Breast epithelium (tissue), 4 donors: ENCODE data around the gene MT1B. TPM values are rescaled to one million over a fixed set of nuclear protein-coding genes. Genes with fewer than 3 reads are reported as not detected.

ENCODE experiments used
- DNase-seq, 2 donors: peaks; one replicate each; pipeline ENCODE4 v3.0.0-alpha.2; 2019; ENCODE audit warnings: low spot score in 2 of 2
- H3K27ac ChIP-seq, 2 donors: fragments of 200-600 bp; sonication (generic) in 1 of 2; one replicate each; pipeline ENCODE4 v1.5.1; 2016 to 2019; ENCODE audit warnings: mild to moderate bottlenecking in 1 of 2
- H3K27me3 ChIP-seq, 2 donors: fragments of 200-600 bp; sonication (generic) in 1 of 2; one replicate each; pipeline versions ENCODE4 v1.5.1 to v1.6.0; 2017 to 2019; ENCODE audit warnings: control low read depth in 1 of 2, mild to moderate bottlenecking in 1 of 2
- H3K36me3 ChIP-seq: fragments of 200-600 bp; one replicate; pipeline ENCODE4 v1.5.1; 2019
- H3K4me1 ChIP-seq, 2 donors: fragments of 200-600 bp; sonication (generic); one replicate each; pipeline ENCODE4 v1.5.1; 2016 to 2019; ENCODE audit warnings: control low read depth in 1 of 2
- H3K4me3 ChIP-seq, 3 donors: fragments of 200-600 bp; sonication (generic); 1 replicate in 2 of 3; 2 replicates in 1 of 3; pipeline ENCODE4 v1.5.1; 2016 to 2019; ENCODE audit warnings: mild to moderate bottlenecking in 3 of 3, moderate library complexity in 2 of 3
- H3K9me3 ChIP-seq, 2 donors: fragments of 200-600 bp; sonication (generic) in 1 of 2; one replicate each; pipeline ENCODE4 v1.5.1; 2016 to 2019; ENCODE audit warnings: control low read depth in 1 of 2
- POLR2A ChIP-seq: fragments of 450-650 bp; IDR thresholded peaks from one replicate; pipeline ENCODE4 v1.6.1; 2016; ENCODE audit warnings: antibody characterized with exemption, mild to moderate bottlenecking, moderate library complexity
- POLR2AphosphoS5 ChIP-seq, 3 donors: sonication (generic); formaldehyde crosslinking; IDR thresholded peaks; one replicate each; pipeline ENCODE4 v1.6.1; 2017; ENCODE audit warnings: antibody characterized with exemption in 3 of 3
- intact Hi-C: fragments of 100-400 bp; cut with DNase I; formaldehyde crosslinking; loops from one replicate; pipeline ENCODE4 v1.15.1; 2023; ENCODE audit warnings: low total_unique reads
- total RNA-seq, 3 donors: library from RNA; depleted of rRNA; stranded (reverse); fragments of >200 nt; gene quantifications; one replicate each; pipeline ENCODE4 v1.1.0, GENCODE V29; 2016
- TF ChIP-seq, protein P1 (sequence below), 3 donors: fragments of 450-650 bp; IDR thresholded peaks; one replicate each; pipeline ENCODE4 v1.5.1; 2016 to 2017; ENCODE audit warnings: antibody characterized with exemption in 3 of 3, mild to moderate bottlenecking in 3 of 3, moderate library complexity in 3 of 3

The MT1B gene
- total RNA-seq, 3 donors from 2014 or later: not detected

DNA sequence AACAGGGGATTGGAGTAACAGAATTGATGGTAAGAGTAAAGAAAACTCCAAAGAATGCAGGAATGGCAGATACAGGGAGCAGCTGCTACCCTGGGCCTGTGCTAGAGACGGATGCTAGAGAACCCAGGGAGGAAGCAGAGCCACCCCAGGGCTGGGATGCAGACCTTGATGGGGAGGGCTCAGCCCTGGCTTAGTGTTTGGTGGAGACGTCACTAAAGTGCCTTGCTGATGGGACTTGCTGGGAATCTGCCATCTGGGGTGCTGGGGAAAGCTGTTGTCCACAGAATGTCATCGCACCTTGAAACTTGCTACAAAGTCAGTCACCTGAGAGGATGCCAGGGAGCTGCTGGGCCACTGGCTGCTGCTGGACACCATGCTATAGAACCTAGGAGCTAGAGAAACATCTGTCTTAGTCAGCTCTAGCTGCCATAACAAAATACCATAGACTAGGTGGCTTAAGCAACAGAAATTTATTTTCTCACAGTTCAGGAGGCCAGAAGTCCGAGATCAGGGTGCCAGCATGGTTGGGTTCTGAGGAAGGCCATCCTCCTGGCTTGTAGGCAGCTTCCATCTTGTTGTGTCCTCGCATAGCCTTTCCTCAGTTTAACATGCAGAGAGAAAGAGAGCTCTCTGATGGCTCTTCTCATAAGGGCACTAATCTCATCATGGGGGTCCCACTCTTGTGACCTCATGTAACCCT, 45.9 kb downstream of the MT1B start:
- Histone ChIP-seq H3K27me3 (no peaks in the 10 kb centered on the region), H3K36me3 (no peaks in the 10 kb centered on the region), H3K27ac (no peak overlapping the region), H3K4me1 (no peaks in the 10 kb centered on the region), H3K9me3 (no peaks in the 10 kb centered on the region), H3K4me3 (no peak overlapping the region)
- intact Hi-C loops: no loop called here
- no peak for DNase-seq
- TF ChIP-seq, protein P1, sequence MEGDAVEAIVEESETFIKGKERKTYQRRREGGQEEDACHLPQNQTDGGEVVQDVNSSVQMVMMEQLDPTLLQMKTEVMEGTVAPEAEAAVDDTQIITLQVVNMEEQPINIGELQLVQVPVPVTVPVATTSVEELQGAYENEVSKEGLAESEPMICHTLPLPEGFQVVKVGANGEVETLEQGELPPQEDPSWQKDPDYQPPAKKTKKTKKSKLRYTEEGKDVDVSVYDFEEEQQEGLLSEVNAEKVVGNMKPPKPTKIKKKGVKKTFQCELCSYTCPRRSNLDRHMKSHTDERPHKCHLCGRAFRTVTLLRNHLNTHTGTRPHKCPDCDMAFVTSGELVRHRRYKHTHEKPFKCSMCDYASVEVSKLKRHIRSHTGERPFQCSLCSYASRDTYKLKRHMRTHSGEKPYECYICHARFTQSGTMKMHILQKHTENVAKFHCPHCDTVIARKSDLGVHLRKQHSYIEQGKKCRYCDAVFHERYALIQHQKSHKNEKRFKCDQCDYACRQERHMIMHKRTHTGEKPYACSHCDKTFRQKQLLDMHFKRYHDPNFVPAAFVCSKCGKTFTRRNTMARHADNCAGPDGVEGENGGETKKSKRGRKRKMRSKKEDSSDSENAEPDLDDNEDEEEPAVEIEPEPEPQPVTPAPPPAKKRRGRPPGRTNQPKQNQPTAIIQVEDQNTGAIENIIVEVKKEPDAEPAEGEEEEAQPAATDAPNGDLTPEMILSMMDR (IDR thresholded peaks at IDR 0.05): no peak
- TF ChIP-seq POLR2A (no peak), POLR2AphosphoS5 (IDR thresholded peaks at IDR 0.05) (no peak)

DNA sequence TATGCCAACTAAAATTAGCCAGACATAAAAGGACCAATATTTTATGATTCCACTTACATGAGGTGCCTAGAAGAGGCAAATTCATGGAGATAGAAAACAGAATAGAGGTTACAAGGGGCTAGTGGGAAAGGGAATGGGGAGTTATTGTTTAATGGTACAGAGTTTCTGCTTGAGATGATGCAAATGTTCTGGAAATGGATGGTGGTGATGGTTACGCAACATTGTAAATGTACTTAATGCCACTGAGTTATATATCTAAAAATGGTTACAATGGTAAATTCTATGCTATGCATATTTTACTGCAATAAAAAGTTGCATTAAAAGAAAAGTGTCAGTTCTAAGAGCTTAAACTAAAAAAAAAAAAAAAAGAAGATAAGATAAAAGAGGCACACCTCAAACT, 48.5 kb downstream of the MT1B start:
- intact Hi-C loops: loop anchor here (10.0 kb wide), 1 partner anchor 105 kb away; no protein-coding TSS in a partner anchor
- Histone ChIP-seq H3K27me3 (no peaks in the 10 kb centered on the region), H3K9me3 (no peaks in the 10 kb centered on the region), H3K27ac (no peak overlapping the region), H3K36me3 (no peaks in the 10 kb centered on the region), H3K4me3 (no peak overlapping the region), H3K4me1 (no peaks in the 10 kb centered on the region)
- TF ChIP-seq POLR2AphosphoS5 (IDR thresholded peaks at IDR 0.05) (no peak), POLR2A (no peak)
- TF ChIP-seq, protein P1 (IDR thresholded peaks at IDR 0.05): no peak
- DNase-seq: no peak

DNA sequence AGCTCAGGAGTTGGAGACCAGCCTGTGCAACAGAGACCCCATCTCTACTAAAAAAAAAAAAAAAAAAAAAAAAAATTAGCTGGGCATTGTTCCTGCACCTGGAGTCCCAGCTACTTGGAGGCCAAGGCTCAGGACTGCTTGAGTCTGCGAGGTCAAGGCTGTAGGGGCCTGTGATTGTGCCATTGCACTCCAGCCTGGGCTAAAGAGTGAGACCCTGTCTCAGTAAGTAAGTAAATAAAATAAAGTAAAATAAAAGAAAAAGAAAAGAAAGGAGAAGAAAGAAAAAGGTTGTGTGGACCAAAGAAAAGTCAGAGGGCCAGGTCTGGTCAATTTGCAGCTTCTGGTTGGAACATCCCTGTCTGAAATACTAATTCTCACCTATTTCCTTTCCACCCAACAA, 48.9 kb downstream of the MT1B start:
- Histone ChIP-seq H3K9me3 (no peaks in the 10 kb centered on the region), H3K4me1 (no peaks in the 10 kb centered on the region), H3K27ac (no peak overlapping the region), H3K36me3 (no peaks in the 10 kb centered on the region), H3K4me3 (no peak overlapping the region), H3K27me3 (no peaks in the 10 kb centered on the region)
- DNase-seq: no peak
- TF ChIP-seq POLR2A (no peak), POLR2AphosphoS5 (IDR thresholded peaks at IDR 0.05) (no peak)
- TF ChIP-seq, protein P1 (IDR thresholded peaks at IDR 0.05): no peak
- intact Hi-C loops: loop anchor here (10.0 kb wide), 1 partner anchor 106 kb away; no protein-coding TSS in a partner anchor

DNA sequence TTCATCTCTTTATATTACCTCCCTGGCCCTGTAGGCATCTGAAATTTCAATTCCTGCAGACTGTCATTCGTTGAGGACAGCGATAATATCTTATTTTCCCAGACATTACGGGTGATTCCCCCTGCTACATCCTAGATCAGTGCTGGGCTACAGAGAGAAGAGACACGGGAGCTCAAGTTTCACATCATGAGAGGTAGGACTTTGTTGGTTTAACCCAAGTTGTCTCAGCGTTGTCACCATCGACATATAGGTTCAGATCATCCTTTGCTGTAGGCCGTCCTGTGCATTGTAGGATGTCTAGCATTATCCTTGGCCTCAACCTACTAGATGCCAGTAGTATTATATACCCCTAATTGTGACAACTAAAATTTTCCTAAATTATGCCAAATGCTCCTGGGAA, 49.8 kb downstream of the MT1B start:
- Histone ChIP-seq H3K4me1 (no peaks in the 10 kb centered on the region), H3K9me3 (no peaks in the 10 kb centered on the region), H3K27ac (peak overlapping the region in 1 of 2 donors; percentile 8), H3K27me3 (no peaks in the 10 kb centered on the region), H3K36me3 (no peaks in the 10 kb centered on the region), H3K4me3 (no peak overlapping the region)
- DNase-seq: no peak
- no peak for TF ChIP-seq POLR2AphosphoS5 (IDR thresholded peaks at IDR 0.05)
- no peak for TF ChIP-seq POLR2A
- TF ChIP-seq, protein P1 (IDR thresholded peaks at IDR 0.05): no peak
- intact Hi-C loops: loop anchor here (10.0 kb wide), 1 partner anchor 107 kb away; no protein-coding TSS in a partner anchor

Other genes starting within 250 kb of the MT1B start
- gene AMFR, start 226.3 kb upstream of the MT1B start, total RNA-seq: 100 to 1,000 TPM; 156 to 205 (median 188) TPM
- 10 to 100 TPM; 53.9 to 65.3 (median 54.1) TPM for gene NUDT21, start 200.6 kb upstream of the MT1B start, total RNA-seq
- 10 to 100 TPM; 21.4 to 36.3 (median 25.2) TPM for gene OGFOD1, start 200.3 kb upstream of the MT1B start, total RNA-seq
- 10 to 100 TPM; 42.6 to 80.5 (median 56.2) TPM for gene BBS2, start 131.9 kb upstream of the MT1B start, total RNA-seq
- not detected for gene MT4, start 86.8 kb upstream of the MT1B start, total RNA-seq
- gene MT3, start 62.4 kb upstream of the MT1B start, total RNA-seq: not detected
- 100 to 1,000 TPM; 352 to 543 (median 428) TPM for gene MT2A, start 43.3 kb upstream of the MT1B start, total RNA-seq
- 100 to 1,000 TPM; 284 to 698 (median 513) TPM for gene MT1E, start 26.1 kb upstream of the MT1B start, total RNA-seq
- gene MT1M, start 19.2 kb upstream of the MT1B start, total RNA-seq: 100 to 1,000 TPM in 1 of 3 donors, 10 to 100 TPM in 2; 42.9 to 120 (median 46.0) TPM
- 100 to 1,000 TPM in 2 of 3 donors, 10 to 100 TPM in 1; 97.8 to 672 (median 130) TPM for gene MT1A, start 13.2 kb upstream of the MT1B start, total RNA-seq
- 10 to 100 TPM in 2 of 3 donors, 1 to 10 TPM in 1; 9.1 to 34.0 (median 12.1) TPM for gene MT1F, start 6.1 kb downstream of the MT1B start, total RNA-seq
- 100 to 1,000 TPM in 1 of 3 donors, 10 to 100 TPM in 2; 20.0 to 224 (median 48.3) TPM for gene MT1G, start 16.2 kb downstream of the MT1B start, total RNA-seq
- gene MT1H, start 17.9 kb downstream of the MT1B start, total RNA-seq: not detected
- gene MT1X, start 30.6 kb downstream of the MT1B start, total RNA-seq: 1,000 to 10,000 TPM; 2,679 to 5,417 (median 3,885) TPM
- 10 to 100 TPM; 29.4 to 48.8 (median 32.6) TPM for gene NUP93, start 78.2 kb downstream of the MT1B start, total RNA-seq
- not detected for gene SLC12A3, start 213.3 kb downstream of the MT1B start, total RNA-seq